Measurements from ENCODE around the gene UPB1.

DNA sequence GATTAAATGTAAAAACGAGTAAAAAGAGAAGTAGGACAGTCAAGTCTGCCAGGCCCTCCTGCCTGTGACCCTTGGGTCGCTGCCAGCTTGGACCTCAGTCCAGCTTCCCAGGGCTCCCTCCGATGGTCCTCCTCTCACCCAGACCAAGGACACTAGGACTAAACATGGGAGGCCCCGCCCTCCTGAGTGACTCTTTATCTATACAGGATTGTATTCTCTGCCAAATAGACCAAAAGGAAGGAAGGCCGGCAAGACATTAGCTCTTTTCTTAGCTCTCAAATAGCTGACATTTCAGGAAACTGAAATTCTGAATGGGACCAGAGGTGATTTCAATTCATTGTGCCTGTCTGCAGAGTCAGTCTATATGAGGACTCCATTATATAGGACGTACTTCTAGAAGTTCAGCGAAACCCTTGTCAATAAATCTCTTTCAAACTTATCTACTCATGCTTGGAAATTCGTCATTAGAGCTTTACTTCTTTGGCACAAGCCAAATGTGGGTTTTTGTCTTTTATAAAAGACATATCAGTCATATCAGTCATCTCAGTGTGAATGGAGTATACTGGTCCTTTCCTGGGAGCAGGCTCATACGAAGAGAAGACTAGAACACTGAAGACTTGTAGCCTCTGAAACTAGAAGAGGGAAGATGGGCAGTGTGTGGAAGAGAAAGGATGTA, 39.2 kb upstream of the UPB1 start:
- TF ChIP-seq EGR1 (IDR thresholded peaks at IDR 0.05) = no peak
- no peak for TF ChIP-seq NFIC (IDR thresholded peaks at IDR 0.05)
- no peak for TF ChIP-seq TEAD4 (IDR thresholded peaks at IDR 0.05)
- no peak for TF ChIP-seq TAF1 (IDR thresholded peaks at IDR 0.05; ENCODE audit: low read depth)

Measured in Ishikawa (cell line).